Keratinocyte (primary cell): ENCODE measurements around the gene COL11A2. TPM values are rescaled to one million over a fixed set of nuclear protein-coding genes. Genes with fewer than 3 reads are reported as not detected.
A peak's percentile ranks its signal among the peaks of the same experiment; 100 is the strongest.

Experiments used
- DNase-seq: peaks from one replicate; pipeline ENCODE4 v3.0.0-alpha.2; 2011; ENCODE audit warnings: low read depth, missing footprints, low spot score
- FAIRE-seq: peaks from 2 replicates; lab custom pipeline; 2011; peaks lifted over from hg19 to GRCh38; lab: Jason Lieb, UNC
- H2AFZ ChIP-seq: 2 replicates; pipeline ENCODE4 v1.6.0; 2012; ENCODE audit warnings: low read length, control low read depth, inconsistent platforms; ENCODE audit not compliant: control insufficient read depth
- H3K27ac ChIP-seq: 2 replicates; pipeline ENCODE4 v1.5.1; 2011; ENCODE audit warnings: low read length; ENCODE audit not compliant: control insufficient read depth, insufficient read depth
- H3K27me3 ChIP-seq: 3 replicates; pipeline ENCODE4 v1.6.0; 2011; ENCODE audit warnings: low read length; ENCODE audit not compliant: control insufficient read depth, insufficient read depth; ENCODE audit errors: extremely low read depth
- H3K36me3 ChIP-seq, 2 experiments: 2 replicates in 1 of 2; 3 replicates in 1 of 2; pipeline ENCODE4 v1.5.1; 2011; ENCODE audit warnings: low read length in 2 of 2, mild to moderate bottlenecking in 1 of 2; ENCODE audit not compliant: control insufficient read depth in 2 of 2, insufficient read depth in 2 of 2; ENCODE audit errors: extremely low read depth in 1 of 2
- H3K4me1 ChIP-seq: 3 replicates; pipeline ENCODE4 v1.5.1; 2011; ENCODE audit warnings: low read length; ENCODE audit not compliant: control insufficient read depth, insufficient read depth; ENCODE audit errors: extremely low read depth
- H3K4me2 ChIP-seq: 3 replicates; pipeline ENCODE4 v1.6.0; 2011; ENCODE audit warnings: low read depth, low read length; ENCODE audit not compliant: control insufficient read depth, insufficient read depth; ENCODE audit errors: extremely low read depth
- H3K4me3 ChIP-seq, 3 experiments: fragments of 200-600 bp in 1 of 3; sonication (generic) in 1 of 3; 2 replicates in 2 of 3; 3 replicates in 1 of 3; pipeline ENCODE4 v1.5.1; 2011 to 2016; ENCODE audit warnings: low read length in 3 of 3, mild to moderate bottlenecking in 3 of 3, control low read depth in 2 of 3, inconsistent platforms in 1 of 3, low read depth in 1 of 3, mixed read lengths in 1 of 3, mixed run types in 1 of 3, moderate library complexity in 1 of 3; ENCODE audit not compliant: control insufficient read depth in 2 of 3, insufficient read depth in 2 of 3; ENCODE audit errors: extremely low read depth in 1 of 3
- H3K79me2 ChIP-seq: 2 replicates; pipeline ENCODE4 v1.6.0; 2012; ENCODE audit warnings: low read length; ENCODE audit not compliant: control insufficient read depth, insufficient read depth
- H3K9ac ChIP-seq: 3 replicates; pipeline ENCODE4 v1.6.0; 2011; ENCODE audit warnings: low read length; ENCODE audit not compliant: control insufficient read depth, insufficient read depth; ENCODE audit errors: extremely low read depth
- H3K9me1 ChIP-seq: 3 replicates; pipeline ENCODE4 v1.6.0; 2011; ENCODE audit warnings: low read length; ENCODE audit not compliant: control insufficient read depth, insufficient read depth; ENCODE audit errors: extremely low read depth
- H3K9me3 ChIP-seq: 2 replicates; pipeline ENCODE4 v1.5.1; 2012; ENCODE audit warnings: low read depth, low read length; ENCODE audit not compliant: control insufficient read depth
- H4K20me1 ChIP-seq: 3 replicates; pipeline ENCODE4 v1.6.0; 2011; ENCODE audit warnings: low read length; ENCODE audit not compliant: control insufficient read depth, insufficient read depth; ENCODE audit errors: extremely low read depth
- CTCF ChIP-seq, 3 experiments: IDR thresholded peaks in 1 of 3; conservative IDR thresholded peaks in 1 of 3; optimal IDR thresholded peaks in 1 of 3; 2 replicates in 2 of 3; 3 replicates in 1 of 3; pipeline versions ENCODE3 to v1.5.1; 2011; ENCODE audit warnings: low read length in 3 of 3, mild to moderate bottlenecking in 3 of 3, moderate library complexity in 2 of 3, control low read depth in 1 of 3, inconsistent platforms in 1 of 3; ENCODE audit not compliant: insufficient read depth in 2 of 3; ENCODE audit errors: extremely low read depth in 1 of 3
- EZH2 ChIP-seq: IDR thresholded peaks from one replicate; pipeline ENCODE4 v1.6.1; 2012; ENCODE audit warnings: inconsistent platforms, mild to moderate bottlenecking, low read length, moderate library complexity
- dilution Hi-C: fragments of 300-500 bp; cut with MboI; formaldehyde crosslinking; loops from one replicate; pipeline ENCODE4 v1.7.0; 2020; ENCODE audit warnings: low sequenced_read_pairs; ENCODE audit not compliant: extremely low pct_ligation_motif_present
- polyA plus RNA-seq, 5 experiments: library from polyadenylated mRNA; depleted of rRNA in 3 of 5; stranded (reverse) in 3 of 5; stranded (forward) in 1 of 5; unstranded in 1 of 5; fragments of >200 nt; gene quantifications; 1 replicate in 1 of 5; 2 replicates in 3 of 5; 3 replicates in 1 of 5; pipeline versions ENCODE4 v1.2.1 to v1.2.3, GENCODE V29; 2011 to 2012; ENCODE audit warnings: missing spikeins in 2 of 5, low read depth in 1 of 5, low replicate concordance in 1 of 5

The COL11A2 gene
- polyA plus RNA-seq, 1 donor (not counting 4 experiments of a cell fraction or from before 2014, with no cell fraction given) = 0.08 TPM

GRCh38 chr6:33185190-33185589 lies 7.1 kb downstream of the COL11A2 start:
- H3K27me3 ChIP-seq = peaks cover 2% of the 10 kb centered on the region
- H3K9me3 ChIP-seq = no peaks in the 10 kb centered on the region
- H3K9ac ChIP-seq = no peak overlapping the region
- DNase-seq (no peak), FAIRE-seq (no peak)
- H3K27ac ChIP-seq = no peak overlapping the region
- dilution Hi-C loops = no loop called here
- H3K4me2 ChIP-seq = no peak overlapping the region
- H3K79me2 ChIP-seq = no peaks in the 10 kb centered on the region
- no peaks in the 10 kb centered on the region for H4K20me1 ChIP-seq
- no peaks in the 10 kb centered on the region for H3K4me1 ChIP-seq
- no peaks in the 10 kb centered on the region for H3K36me3 ChIP-seq
- no peak for TF ChIP-seq CTCF (optimal IDR thresholded peaks at IDR 0.05 in 1 of 3, IDR thresholded peaks at IDR 0.05 in 1 of 3, conservative IDR thresholded peaks at IDR 0.05 in 1 of 3; ENCODE audit: extremely low read depth in 1 of 3, insufficient read depth in 2 of 3, low read length in 3 of 3)
- TF ChIP-seq EZH2 = no peak
- no peaks in the 10 kb centered on the region for H3K9me1 ChIP-seq
- H3K4me3 ChIP-seq = no peak overlapping the region
- no peak overlapping the region for H2AFZ ChIP-seq

GRCh38 chr6:33183071-33183683 lies 9.1 kb downstream of the COL11A2 start:
- H3K4me1 ChIP-seq = no peaks in the 10 kb centered on the region
- no peak overlapping the region for H3K27ac ChIP-seq
- H3K79me2 ChIP-seq = no peaks in the 10 kb centered on the region
- H3K9me3 ChIP-seq = no peaks in the 10 kb centered on the region
- no peaks in the 10 kb centered on the region for H3K36me3 ChIP-seq
- no peaks in the 10 kb centered on the region for H3K9me1 ChIP-seq
- no peaks in the 10 kb centered on the region for H4K20me1 ChIP-seq
- FAIRE-seq (no peak), DNase-seq (no peak)
- H3K4me3 ChIP-seq = no peak overlapping the region
- no peak overlapping the region for H3K9ac ChIP-seq
- no peaks in the 10 kb centered on the region for H3K27me3 ChIP-seq
- dilution Hi-C loops = no loop called here
- TF ChIP-seq CTCF (optimal IDR thresholded peaks at IDR 0.05 in 1 of 3, IDR thresholded peaks at IDR 0.05 in 1 of 3, conservative IDR thresholded peaks at IDR 0.05 in 1 of 3; ENCODE audit: extremely low read depth in 1 of 3, insufficient read depth in 2 of 3, low read length in 3 of 3) (no peak), EZH2 (no peak)
- H3K4me2 ChIP-seq = no peak overlapping the region
- H2AFZ ChIP-seq = peak overlapping the region; percentile 79
